HepG2 (cell line): ENCODE results near the gene TACC3. TPM values are rescaled to one million over a fixed set of nuclear protein-coding genes. Genes with fewer than 3 reads are reported as not detected.
A peak's percentile ranks its signal among the peaks of the same experiment; 100 is the strongest.

Experiments used
- ATAC-seq: fragments of 200-7000 bp; cut with Tn5 transposase; 3 replicates; pipeline ENCODE4 v1.9.1; 2020; ENCODE audit warnings: mild to moderate bottlenecking, moderate library complexity
- BruUV-seq: library from RNA; stranded (reverse); fragments of 400-500 nt; replicated peaks from 2 replicates; lab custom pipeline; 2021; lab: Mats Ljungman, UMichigan
- CTCF ChIA-PET: fragments of 300-600 bp; formaldehyde crosslinking; extraction: SDS; loops from one replicate; lab custom pipeline; 2021; ENCODE audit warnings: low total read pairs, inconsistent platforms, low intra/inter-chr PET ratio; lab: Yijun Ruan, JAX
- POLR2A ChIA-PET: fragments of 350-600 bp; sonication (Branson Sonifier 250); formaldehyde crosslinking; loops from one replicate; lab custom pipeline; 2020; ENCODE audit warnings: antibody characterized with exemption, inconsistent platforms; lab: Yijun Ruan, JAX
- DNase-seq: peaks from one replicate; pipeline ENCODE4 v3.0.0-alpha.2; 2015; ENCODE audit warnings: low spot score
- FAIRE-seq: peaks from 3 replicates; lab custom pipeline; 2011; peaks lifted over from hg19 to GRCh38; lab: Jason Lieb, UNC
- H2AFZ ChIP-seq: one replicate; pipeline ENCODE4 v1.6.1; 2011; ENCODE audit warnings: low read length, inconsistent platforms
- H3K27ac ChIP-seq: fragments of 300-600 bp; 3 replicates; pipeline ENCODE4 v1.8.0; 2011; ENCODE audit warnings: mixed run types, mild to moderate bottlenecking, mixed read lengths, low read length, inconsistent platforms; ENCODE audit not compliant: insufficient read depth; ENCODE audit errors: extremely low read length
- H3K27me3 ChIP-seq, 2 experiments: fragments of 200-600 bp in 1 of 2; 2 replicates in 1 of 2; 3 replicates in 1 of 2; pipeline versions ENCODE4 v1.6.0 to v1.8.0; 2011; ENCODE audit warnings: low read length in 2 of 2, mild to moderate bottlenecking in 2 of 2, moderate library complexity in 2 of 2, inconsistent platforms in 1 of 2; ENCODE audit not compliant: insufficient read depth in 2 of 2, control insufficient read depth in 1 of 2
- H3K36me3 ChIP-seq, 2 experiments: fragments of 200-600 bp in 1 of 2; replicated peaks in 1 of 2; 2 replicates in 1 of 2; 3 replicates in 1 of 2; pipeline versions ENCODE4 v1.5.1 to v1.8.0; 2011; ENCODE audit warnings: low read length in 2 of 2, inconsistent platforms in 1 of 2; ENCODE audit not compliant: insufficient read depth in 2 of 2, control insufficient read depth in 1 of 2
- H3K4me1 ChIP-seq: 2 replicates; pipeline ENCODE4 v1.5.1; 2012; ENCODE audit warnings: low read length, inconsistent platforms; ENCODE audit not compliant: insufficient read depth
- H3K4me2 ChIP-seq: 2 replicates; pipeline ENCODE4 v1.6.0; 2011; ENCODE audit warnings: low read depth, low read length, inconsistent platforms
- H3K4me3 ChIP-seq, 3 experiments: fragments of 200-600 bp in 1 of 3; sonication (generic), shearing (Covaris generic) in 1 of 3; replicated peaks in 1 of 3; 2 replicates each; pipeline ENCODE4 v1.5.1; 2011 to 2016; ENCODE audit warnings: low read length in 3 of 3, inconsistent platforms in 2 of 3, low read depth in 2 of 3, mild to moderate bottlenecking in 2 of 3, control low read depth in 1 of 3, mixed read lengths in 1 of 3; ENCODE audit not compliant: insufficient read depth in 1 of 3
- H3K79me2 ChIP-seq: one replicate; pipeline ENCODE4 v1.6.1; 2011; ENCODE audit warnings: low read length, inconsistent platforms; ENCODE audit not compliant: insufficient read depth
- H3K9ac ChIP-seq: 2 replicates; pipeline ENCODE4 v1.6.0; 2011; ENCODE audit warnings: mild to moderate bottlenecking, low read depth, low read length, inconsistent platforms; ENCODE audit not compliant: insufficient read depth
- H3K9me3 ChIP-seq: 2 replicates; pipeline ENCODE4 v1.5.1; 2012; ENCODE audit warnings: mild to moderate bottlenecking, low read length
- H4K20me1 ChIP-seq: 2 replicates; pipeline ENCODE4 v1.6.0; 2011; ENCODE audit warnings: inconsistent platforms, mild to moderate bottlenecking, low read length, moderate library complexity; ENCODE audit not compliant: insufficient read depth
- ARNTL ChIP-seq: sonication (generic); formaldehyde crosslinking; IDR thresholded peaks from 2 replicates; pipeline ENCODE4 v1.4.0; 2020; ENCODE audit warnings: mild to moderate bottlenecking, missing genetic modification reagents
- ATF4 ChIP-seq, 2 experiments: fragments of 450-650 bp in 1 of 2; sonication (generic) in 1 of 2; formaldehyde crosslinking; IDR thresholded peaks; 2 replicates each; pipeline versions ENCODE4 v1.5.0 to v1.8.0; 2020 to 2022; ENCODE audit warnings: mild to moderate bottlenecking in 1 of 2, missing genetic modification reagents in 1 of 2
- BHLHE40 ChIP-seq: IDR thresholded peaks from 2 replicates; pipeline ENCODE4 v1.6.1; 2011; ENCODE audit warnings: low read length, improper control_type of control experiment
- CBX1 ChIP-seq: IDR thresholded peaks from one replicate; pipeline ENCODE4 v1.6.1; 2016; ENCODE audit warnings: antibody characterized with exemption, low read depth
- DMAP1 ChIP-seq: IDR thresholded peaks from 2 replicates; pipeline ENCODE4 v1.6.1; 2016
- DNMT3B ChIP-seq: conservative IDR thresholded peaks from 2 replicates; pipeline ENCODE4 v1.6.1; 2016; ENCODE audit warnings: missing biosample characterization, control low read depth
- FOXJ3 ChIP-seq: sonication (generic); formaldehyde crosslinking; IDR thresholded peaks from 2 replicates; pipeline ENCODE4 v1.4.0; 2020; ENCODE audit warnings: missing genetic modification reagents, mild to moderate bottlenecking, borderline replicate concordance
- HOXA9 ChIP-seq: sonication (generic); formaldehyde crosslinking; IDR thresholded peaks from 2 replicates; pipeline ENCODE4 v1.8.1; 2022; ENCODE audit warnings: missing genetic modification reagents, mild to moderate bottlenecking, moderate library complexity, borderline replicate concordance
- KAT2B ChIP-seq: fragments of 150-350 bp; IDR thresholded peaks from 2 replicates; pipeline ENCODE4 v1.6.1; 2014; ENCODE audit warnings: low read depth, low read length, borderline replicate concordance
- PRPF4 ChIP-seq: fragments of 200-400 bp; formaldehyde crosslinking; IDR thresholded peaks from 2 replicates; pipeline ENCODE4 v1.6.1; 2016; ENCODE audit warnings: low read length, low read depth; ENCODE audit not compliant: poor library complexity, severe bottlenecking
- RELA ChIP-seq: sonication (generic); formaldehyde crosslinking; IDR thresholded peaks from 2 replicates; pipeline ENCODE4 v1.4.0; 2020; ENCODE audit warnings: missing genetic modification reagents
- SKI ChIP-seq: fragments of 450-650 bp; IDR thresholded peaks from one replicate; pipeline ENCODE4 v1.6.1; 2018; ENCODE audit warnings: mild to moderate bottlenecking; ENCODE audit not compliant: partially characterized antibody
- SP2 ChIP-seq: sonication (generic); formaldehyde crosslinking; IDR thresholded peaks from 2 replicates; pipeline ENCODE4 v1.5.1; 2020; ENCODE audit warnings: mild to moderate bottlenecking, missing genetic modification reagents
- YEATS4 ChIP-seq: sonication (generic); formaldehyde crosslinking; IDR thresholded peaks from 2 replicates; pipeline ENCODE4 v1.4.0; 2020; ENCODE audit warnings: missing genetic modification reagents, borderline replicate concordance
- ZBTB38 ChIP-seq: sonication (generic); formaldehyde crosslinking; IDR thresholded peaks from 2 replicates; pipeline ENCODE4 v1.5.1; 2020; ENCODE audit warnings: mild to moderate bottlenecking, missing genetic modification reagents
- ZBTB42 ChIP-seq: sonication (generic); formaldehyde crosslinking; IDR thresholded peaks from 2 replicates; pipeline ENCODE4 v1.5.0; 2020; ENCODE audit warnings: mild to moderate bottlenecking, missing genetic modification reagents
- ZFY ChIP-seq: sonication (generic); formaldehyde crosslinking; IDR thresholded peaks from 2 replicates; pipeline ENCODE4 v1.4.0; 2020; ENCODE audit warnings: missing genetic modification reagents
- ZNF746 ChIP-seq: sonication (generic); formaldehyde crosslinking; IDR thresholded peaks from 2 replicates; pipeline ENCODE4 v1.8.0; 2022; ENCODE audit warnings: mild to moderate bottlenecking, missing genetic modification reagents
- WGBS: methylation state at CpG from one replicate; pipeline ENCODE4 v1.1.6; 2017; ENCODE audit warnings: low lambda C conversion rate; 5-methylcytosine and 5-hydroxymethylcytosine counted together
- in situ Hi-C: cut with HindIII; loops from 2 replicates; pipeline ENCODE4 v1.10.0; 2017; ENCODE audit warnings: low pct_unique_long_range_greater_than_20kb; ENCODE audit not compliant: extremely low pct_ligation_motif_present
- intact Hi-C: fragments of 100-400 bp; cut with micrococcal nuclease; formaldehyde crosslinking; loops from one replicate; pipeline ENCODE4 v1.10.0; 2022; ENCODE audit not compliant: unreplicated experiment
- polyA plus RNA-seq, 8 experiments: library from polyadenylated mRNA; depleted of rRNA in 3 of 8; stranded (reverse) in 7 of 8; unstranded in 1 of 8; fragments of >200 nt; fragmentation: Illumina TruSeq in 4 of 8; extraction: Trizol in 4 of 8; gene quantifications; 2 replicates each; pipeline versions ENCODE4 v1.2.1 to v1.2.3, GENCODE V29; 2011 to 2016; ENCODE audit warnings: low read depth in 4 of 8, missing spikeins in 1 of 8, mixed read lengths in 1 of 8; ENCODE audit not compliant: insufficient read depth in 1 of 8
- total RNA-seq, 5 experiments: library from RNA; depleted of rRNA; stranded (reverse); fragments of >200 nt; fragmentation: Illumina TruSeq; extraction: Trizol; gene quantifications; 2 replicates each; pipeline ENCODE4 v1.2.3, GENCODE V29; 2016; ENCODE audit warnings: low read depth in 1 of 5
- TF ChIP-seq, protein P1 (sequence below): sonication (generic); formaldehyde crosslinking; IDR thresholded peaks from 2 replicates; pipeline ENCODE4 v1.4.0; 2020; ENCODE audit warnings: missing genetic modification reagents

The TACC3 gene
- total and polyA plus RNA-seq, 2 of the 13 experiments (the other 11 are each of a cell fraction or from before 2014, with no cell fraction given), result 20.3 to 21.2 TPM

GRCh38 chr4:1767061-1767769 is 45.9 kb downstream of the TACC3 start:
- H3K4me3 ChIP-seq, result peak overlapping the region; percentile 42 to 71 (median 59); a peak in 4 of 6 replicates
- no TSS peak for BruUV-seq
- WGBS, result 3% methylated on average over 27 of the region's 84 CpGs
- no peak for TF ChIP-seq ARNTL (CRISPR knock-in tag)
- no peak for TF ChIP-seq RELA
- no peak for TF ChIP-seq BHLHE40
- 0 out of 2 replicates have a peak, but pooled peaks have one; percentile 19 for TF ChIP-seq ZNF746 (CRISPR knock-in tag)
- 0 out of 2 replicates have a peak, but pooled peaks have one; percentile 3 for TF ChIP-seq YEATS4
- no peak for TF ChIP-seq SP2 (CRISPR knock-in tag)
- no peak for TF ChIP-seq DMAP1 (CRISPR knock-in tag)
- no peak for TF ChIP-seq SKI
- no peak for TF ChIP-seq ZBTB38 (CRISPR knock-in tag)
- TF ChIP-seq ZBTB42, result no peak
- TF ChIP-seq KAT2B, result no peak
- TF ChIP-seq PRPF4, result no peak
- TF ChIP-seq FOXJ3 (CRISPR knock-in tag), result no peak
- peak; percentile 26; the same call in 1 of the 2 replicates for TF ChIP-seq ZFY (CRISPR knock-in tag)
- TF ChIP-seq, protein P1, sequence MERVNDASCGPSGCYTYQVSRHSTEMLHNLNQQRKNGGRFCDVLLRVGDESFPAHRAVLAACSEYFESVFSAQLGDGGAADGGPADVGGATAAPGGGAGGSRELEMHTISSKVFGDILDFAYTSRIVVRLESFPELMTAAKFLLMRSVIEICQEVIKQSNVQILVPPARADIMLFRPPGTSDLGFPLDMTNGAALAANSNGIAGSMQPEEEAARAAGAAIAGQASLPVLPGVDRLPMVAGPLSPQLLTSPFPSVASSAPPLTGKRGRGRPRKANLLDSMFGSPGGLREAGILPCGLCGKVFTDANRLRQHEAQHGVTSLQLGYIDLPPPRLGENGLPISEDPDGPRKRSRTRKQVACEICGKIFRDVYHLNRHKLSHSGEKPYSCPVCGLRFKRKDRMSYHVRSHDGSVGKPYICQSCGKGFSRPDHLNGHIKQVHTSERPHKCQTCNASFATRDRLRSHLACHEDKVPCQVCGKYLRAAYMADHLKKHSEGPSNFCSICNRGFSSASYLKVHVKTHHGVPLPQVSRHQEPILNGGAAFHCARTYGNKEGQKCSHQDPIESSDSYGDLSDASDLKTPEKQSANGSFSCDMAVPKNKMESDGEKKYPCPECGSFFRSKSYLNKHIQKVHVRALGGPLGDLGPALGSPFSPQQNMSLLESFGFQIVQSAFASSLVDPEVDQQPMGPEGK (CRISPR knock-in tag), result peak; percentile 97
- TF ChIP-seq HOXA9 (CRISPR knock-in tag), result no peak
- no peak for TF ChIP-seq CBX1
- TF ChIP-seq ATF4 (CRISPR knock-in tag; IDR thresholded peaks at IDR 0.05), result no peak
- 0 out of 2 replicates have a peak, but pooled peaks have one; percentile 6 for TF ChIP-seq DNMT3B

More at GRCh38 chr4:1767061-1767769, 45.9 kb downstream of the TACC3 start:
- Histone ChIP-seq H3K36me3 (no peaks in the 10 kb centered on the region), H3K9ac (peak overlapping the region; percentile 71), H3K4me1 (peaks cover 83% of the 10 kb centered on the region), H3K79me2 (no peaks in the 10 kb centered on the region), H3K4me2 (peak overlapping the region; percentile 88), H3K9me3 (no peaks in the 10 kb centered on the region), H3K27me3 (no peaks in the 10 kb centered on the region), H3K27ac (peak overlapping the region; percentile 93), H2AFZ (no peak overlapping the region), H4K20me1 (no peaks in the 10 kb centered on the region)
- DNase-seq (no peak), ATAC-seq (peak; percentile 0; the same call in 2 of the 3 replicates), FAIRE-seq (no peak)
- POLR2A ChIA-PET, result interaction anchor here (1.1 to 34.3 kb wide), 8 partner anchors 8 to 97 kb away, joined by 6 to 1258 read pairs (median 20); partner anchors contain the start of gene FGFR3
- CTCF ChIA-PET, result interaction anchor here (1.3 to 1.8 kb wide), 2 partner anchors 20 to 43 kb away, joined by 5 read pairs; no protein-coding TSS in a partner anchor
- intact Hi-C loops (loop anchor here (2.0 kb wide), 2 partner anchors 16 to 20 kb away; no protein-coding TSS in a partner anchor), in situ Hi-C loops (no loop called here)
